Measurements from ENCODE around the gene ACADL. TPM values are rescaled to one million over a fixed set of nuclear protein-coding genes. Genes with fewer than 3 reads are reported as not detected.
A peak's percentile ranks its signal among the peaks of the same experiment; 100 is the strongest.

Gene ACADL
- total RNA-seq (not detected), polyA plus RNA-seq (not detected)

- Mint-ChIP-seq H3K27ac (no peak within 1 kb of the TSS), H3K4me3 (peak within 1 kb of the TSS in 5 of 8 donors; percentile 23 to 65 (median 39)), H3K27me3 (peaks cover 29 to 36% of the 10 kb centered on the region in 2 donors), H3K4me1 (peaks cover 0 to 7% (median 3%) of the 10 kb centered on the region in 4 donors), H3K9me3 (no peaks in the 10 kb centered on the region), H3K36me3 (no peaks in the 10 kb centered on the region)
- Histone ChIP-seq H3K9me3 (ENCODE audit: control insufficient read depth in 1 of 2, low read length in 2 of 2) (no peaks in the 10 kb centered on the region), H3K27ac (ENCODE audit: low read depth, low read length) (no peak within 1 kb of the TSS), H3K4me1 (ENCODE audit: insufficient read depth, low read length) (no peaks in the 10 kb centered on the region), H3K27me3 (ENCODE audit: insufficient read depth, low read length) (no peaks in the 10 kb centered on the region), H3K36me3 (ENCODE audit: insufficient read depth, low read length) (no peaks in the 10 kb centered on the region), H3K4me3 (ENCODE audit: low read length in 2 of 2) (no peak within 1 kb of the TSS)
- ChIA-PET CTCF (ENCODE audit: partially characterized antibody) (no interaction called here), POLR2A (ENCODE audit: partially characterized antibody) (no interaction called here)
- intact Hi-C loops (cut with micrococcal nuclease), result no loop called here
- no peak for DNase-seq
These were observed at the start of gene ACADL for GRCh38 chr2:210224941-210225672. Gene ACADL (minus strand): TSS chr2:210225447. CDS start chr2:210225263, 184 bp downstream.

GRCh38 chr2:210271300-210271699 lies 46.1 kb upstream of the ACADL start:
- Histone ChIP-seq H3K27ac (ENCODE audit: low read depth, low read length) (no peak overlapping the region), H3K36me3 (ENCODE audit: insufficient read depth, low read length) (no peaks in the 10 kb centered on the region), H3K4me1 (ENCODE audit: insufficient read depth, low read length) (no peaks in the 10 kb centered on the region), H3K4me3 (ENCODE audit: low read length in 2 of 2) (no peak overlapping the region), H3K9me3 (ENCODE audit: control insufficient read depth in 1 of 2, low read length in 2 of 2) (no peaks in the 10 kb centered on the region), H3K27me3 (ENCODE audit: insufficient read depth, low read length) (no peaks in the 10 kb centered on the region)
- intact Hi-C loops (cut with micrococcal nuclease), result no loop called here
- DNase-seq, result no peak
- Mint-ChIP-seq H3K36me3 (no peaks in the 10 kb centered on the region), H3K4me3 (no peak overlapping the region), H3K27me3 (no peaks in the 10 kb centered on the region), H3K4me1 (no peaks in the 10 kb centered on the region), H3K9me3 (no peaks in the 10 kb centered on the region), H3K27ac (no peak overlapping the region)
- POLR2A ChIA-PET (ENCODE audit: partially characterized antibody), result no interaction called here
- CTCF ChIA-PET (ENCODE audit: partially characterized antibody), result no interaction called here

- Histone ChIP-seq H3K4me3 (ENCODE audit: low read length in 2 of 2) (no peak overlapping the region), H3K27me3 (ENCODE audit: insufficient read depth, low read length) (no peaks in the 10 kb centered on the region), H3K36me3 (ENCODE audit: insufficient read depth, low read length) (no peaks in the 10 kb centered on the region), H3K9me3 (ENCODE audit: control insufficient read depth in 1 of 2, low read length in 2 of 2) (no peaks in the 10 kb centered on the region), H3K4me1 (ENCODE audit: insufficient read depth, low read length) (no peaks in the 10 kb centered on the region), H3K27ac (ENCODE audit: low read depth, low read length) (no peak overlapping the region)
- peak in 1 of 5 donors; percentile 20 for DNase-seq
- no peak overlapping the region for H3K27ac Mint-ChIP-seq
- H3K36me3 Mint-ChIP-seq, result no peaks in the 10 kb centered on the region
- ChIA-PET POLR2A (ENCODE audit: partially characterized antibody) (no interaction called here), CTCF (ENCODE audit: partially characterized antibody) (no interaction called here)
- H3K9me3 Mint-ChIP-seq, result no peaks in the 10 kb centered on the region
- no peaks in the 10 kb centered on the region for H3K4me1 Mint-ChIP-seq
- peaks cover 0 to 2% of the 10 kb centered on the region in 2 donors for H3K27me3 Mint-ChIP-seq
- intact Hi-C loops (cut with micrococcal nuclease), result no loop called here
- no peak overlapping the region for H3K4me3 Mint-ChIP-seq
These were observed 43.9 kb upstream of the ACADL start for GRCh38 chr2:210269148-210269547.

- DNase-seq, result no peak
- H3K9me3 Mint-ChIP-seq, result no peaks in the 10 kb centered on the region
- Histone ChIP-seq H3K4me3 (ENCODE audit: low read length in 2 of 2) (no peak overlapping the region), H3K27ac (ENCODE audit: low read depth, low read length) (no peak overlapping the region), H3K4me1 (ENCODE audit: insufficient read depth, low read length) (no peaks in the 10 kb centered on the region), H3K9me3 (ENCODE audit: control insufficient read depth in 1 of 2, low read length in 2 of 2) (no peaks in the 10 kb centered on the region), H3K27me3 (ENCODE audit: insufficient read depth, low read length) (no peaks in the 10 kb centered on the region), H3K36me3 (ENCODE audit: insufficient read depth, low read length) (no peaks in the 10 kb centered on the region)
- peaks cover 0 to 2% of the 10 kb centered on the region in 2 donors for H3K27me3 Mint-ChIP-seq
- intact Hi-C loops (cut with micrococcal nuclease), result no loop called here
- H3K27ac Mint-ChIP-seq, result no peak overlapping the region
- ChIA-PET POLR2A (ENCODE audit: partially characterized antibody) (no interaction called here), CTCF (ENCODE audit: partially characterized antibody) (no interaction called here)
- no peak overlapping the region for H3K4me3 Mint-ChIP-seq
- no peaks in the 10 kb centered on the region for H3K4me1 Mint-ChIP-seq
- H3K36me3 Mint-ChIP-seq, result no peaks in the 10 kb centered on the region
These were observed 43.0 kb upstream of the ACADL start for GRCh38 chr2:210268281-210268680.

- ChIA-PET POLR2A (ENCODE audit: partially characterized antibody) (no interaction called here), CTCF (ENCODE audit: partially characterized antibody) (no interaction called here)
- DNase-seq, result no peak
- Mint-ChIP-seq H3K27ac (no peak overlapping the region), H3K4me1 (no peaks in the 10 kb centered on the region), H3K36me3 (no peaks in the 10 kb centered on the region), H3K4me3 (no peak overlapping the region), H3K27me3 (peaks cover 0 to 3% of the 10 kb centered on the region in 2 donors), H3K9me3 (no peaks in the 10 kb centered on the region)
- Histone ChIP-seq H3K36me3 (ENCODE audit: insufficient read depth, low read length) (no peaks in the 10 kb centered on the region), H3K4me3 (ENCODE audit: low read length in 2 of 2) (no peak overlapping the region), H3K4me1 (ENCODE audit: insufficient read depth, low read length) (no peaks in the 10 kb centered on the region), H3K27ac (ENCODE audit: low read depth, low read length) (no peak overlapping the region), H3K9me3 (ENCODE audit: control insufficient read depth in 1 of 2, low read length in 2 of 2) (no peaks in the 10 kb centered on the region), H3K27me3 (ENCODE audit: insufficient read depth, low read length) (no peaks in the 10 kb centered on the region)
- intact Hi-C loops (cut with micrococcal nuclease), result no loop called here
These were observed 42.5 kb upstream of the ACADL start for GRCh38 chr2:210267698-210268097.

GRCh38 chr2:210264282-210264681 lies 39.0 kb upstream of the ACADL start:
- Mint-ChIP-seq H3K36me3 (no peaks in the 10 kb centered on the region), H3K9me3 (peaks cover 0 to 2% (median 0%) of the 10 kb centered on the region in 8 donors), H3K4me1 (no peaks in the 10 kb centered on the region), H3K27me3 (peaks cover 0 to 3% of the 10 kb centered on the region in 2 donors), H3K27ac (no peak overlapping the region), H3K4me3 (no peak overlapping the region)
- intact Hi-C loops (cut with micrococcal nuclease), result no loop called here
- H3K27me3 ChIP-seq (ENCODE audit: insufficient read depth, low read length), result no peaks in the 10 kb centered on the region
- H3K4me3 ChIP-seq (ENCODE audit: low read length in 2 of 2), result no peak overlapping the region
- CTCF ChIA-PET (ENCODE audit: partially characterized antibody), result no interaction called here
- no peaks in the 10 kb centered on the region for H3K36me3 ChIP-seq (ENCODE audit: insufficient read depth, low read length)
- H3K9me3 ChIP-seq (ENCODE audit: control insufficient read depth in 1 of 2, low read length in 2 of 2), result no peaks in the 10 kb centered on the region
- no peak overlapping the region for H3K27ac ChIP-seq (ENCODE audit: low read depth, low read length)
- DNase-seq, result no peak
- POLR2A ChIA-PET (ENCODE audit: partially characterized antibody), result no interaction called here
- no peaks in the 10 kb centered on the region for H3K4me1 ChIP-seq (ENCODE audit: insufficient read depth, low read length)

- Mint-ChIP-seq H3K4me1 (no peaks in the 10 kb centered on the region), H3K4me3 (no peak overlapping the region), H3K27ac (no peak overlapping the region), H3K27me3 (peaks cover 0 to 3% of the 10 kb centered on the region in 2 donors), H3K36me3 (no peaks in the 10 kb centered on the region), H3K9me3 (peaks cover 0 to 2% (median 0%) of the 10 kb centered on the region in 8 donors)
- Histone ChIP-seq H3K4me1 (ENCODE audit: insufficient read depth, low read length) (no peaks in the 10 kb centered on the region), H3K36me3 (ENCODE audit: insufficient read depth, low read length) (no peaks in the 10 kb centered on the region), H3K27me3 (ENCODE audit: insufficient read depth, low read length) (no peaks in the 10 kb centered on the region), H3K9me3 (ENCODE audit: control insufficient read depth in 1 of 2, low read length in 2 of 2) (no peaks in the 10 kb centered on the region), H3K27ac (ENCODE audit: low read depth, low read length) (no peak overlapping the region), H3K4me3 (ENCODE audit: low read length in 2 of 2) (no peak overlapping the region)
- ChIA-PET POLR2A (ENCODE audit: partially characterized antibody) (no interaction called here), CTCF (ENCODE audit: partially characterized antibody) (no interaction called here)
- DNase-seq, result no peak
- intact Hi-C loops (cut with micrococcal nuclease), result no loop called here
These were observed 38.6 kb upstream of the ACADL start for GRCh38 chr2:210263841-210264240.

Data from CD4-positive, alpha-beta memory T cell (primary cell).